ENCODE results near the gene TESPA1. TPM values are rescaled to one million over a fixed set of nuclear protein-coding genes. Genes with fewer than 3 reads are reported as not detected.

The TESPA1 gene
- total and polyA plus RNA-seq, 9 of the 15 experiments (the other 6 are each of a cell fraction or from before 2014, with no cell fraction given): 0.72 to 7.1 (median 2.4) TPM

DNA sequence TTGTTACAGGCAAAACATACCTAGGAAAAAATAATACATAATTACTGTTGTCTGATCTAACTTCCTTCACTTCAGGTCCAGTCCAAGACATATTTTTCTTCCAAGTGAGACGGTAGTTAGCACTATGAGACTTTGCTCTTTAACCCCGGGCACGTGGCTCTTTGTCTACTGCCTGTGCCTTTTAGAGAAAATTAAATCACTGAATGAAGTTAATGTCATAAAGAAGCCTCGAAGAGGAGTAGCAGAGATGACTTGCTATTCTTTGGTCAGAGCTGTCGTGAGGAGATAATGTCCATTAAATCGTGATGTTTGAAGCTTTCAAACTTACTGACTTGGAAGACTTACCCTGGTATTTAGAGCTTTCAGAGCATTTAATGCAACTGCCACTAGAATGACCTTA lies 8.7 kb downstream of the TESPA1 start (continued):
- TF ChIP-seq RNF219 (CRISPR knock-in tag; IDR thresholded peaks at IDR 0.05) (no peak), TARDBP (IDR thresholded peaks at IDR 0.05) (no peak), POLR2B (IDR thresholded peaks at IDR 0.05; ENCODE audit: low read depth, partially characterized antibody) (no peak), ZNF780A (CRISPR knock-in tag; IDR thresholded peaks at IDR 0.05) (no peak), GABPB1 (CRISPR knock-in tag; IDR thresholded peaks at IDR 0.05) (no peak), SRF (CRISPR knock-in tag; IDR thresholded peaks at IDR 0.05) (no peak), PPARD (CRISPR knock-in tag; IDR thresholded peaks at IDR 0.05) (no peak), ATF2 (CRISPR knock-in tag; IDR thresholded peaks at IDR 0.05) (no peak), ZFP91 (CRISPR knock-in tag; IDR thresholded peaks at IDR 0.05) (no peak), CXXC5 (CRISPR knock-in tag; IDR thresholded peaks at IDR 0.05) (no peak), MAFF (IDR thresholded peaks at IDR 0.05; ENCODE audit: low read length) (no peak), PYGO2 (tag; IDR thresholded peaks at IDR 0.05) (no peak), TFAP4 (CRISPR knock-in tag; IDR thresholded peaks at IDR 0.05; ENCODE audit: borderline replicate concordance) (no peak), BHLHE40 (IDR thresholded peaks at IDR 0.05; ENCODE audit: low read length) (peak; percentile 69; the same call in 1 of the 2 replicates), RBM34 (IDR thresholded peaks at IDR 0.05; ENCODE audit: borderline replicate concordance, insufficient read depth, low read length) (no peak)
- TF ChIP-seq, protein P1, sequence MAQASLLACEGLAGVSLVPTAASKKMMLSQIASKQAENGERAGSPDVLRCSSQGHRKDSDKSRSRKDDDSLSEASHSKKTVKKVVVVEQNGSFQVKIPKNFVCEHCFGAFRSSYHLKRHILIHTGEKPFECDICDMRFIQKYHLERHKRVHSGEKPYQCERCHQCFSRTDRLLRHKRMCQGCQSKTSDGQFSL (CRISPR knock-in tag; IDR thresholded peaks at IDR 0.05): no peak
- TF ChIP-seq, protein P1 (tag; IDR thresholded peaks at IDR 0.05): no peak
- TF ChIP-seq, protein P2, sequence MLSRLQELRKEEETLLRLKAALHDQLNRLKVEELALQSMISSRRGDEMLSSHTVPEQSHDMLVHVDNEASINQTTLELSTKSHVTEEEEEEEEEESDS (CRISPR knock-in tag; IDR thresholded peaks at IDR 0.05): no peak
- TF ChIP-seq, protein P3, sequence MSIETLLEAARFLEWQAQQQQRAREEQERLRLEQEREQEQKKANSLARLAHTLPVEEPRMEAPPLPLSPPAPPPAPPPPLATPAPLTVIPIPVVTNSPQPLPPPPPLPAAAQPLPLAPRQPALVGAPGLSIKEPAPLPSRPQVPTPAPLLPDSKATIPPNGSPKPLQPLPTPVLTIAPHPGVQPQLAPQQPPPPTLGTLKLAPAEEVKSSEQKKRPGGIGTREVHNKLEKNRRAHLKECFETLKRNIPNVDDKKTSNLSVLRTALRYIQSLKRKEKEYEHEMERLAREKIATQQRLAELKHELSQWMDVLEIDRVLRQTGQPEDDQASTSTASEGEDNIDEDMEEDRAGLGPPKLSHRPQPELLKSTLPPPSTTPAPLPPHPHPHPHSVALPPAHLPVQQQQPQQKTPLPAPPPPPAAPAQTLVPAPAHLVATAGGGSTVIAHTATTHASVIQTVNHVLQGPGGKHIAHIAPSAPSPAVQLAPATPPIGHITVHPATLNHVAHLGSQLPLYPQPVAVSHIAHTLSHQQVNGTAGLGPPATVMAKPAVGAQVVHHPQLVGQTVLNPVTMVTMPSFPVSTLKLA (conservative IDR thresholded peaks at IDR 0.05): no peak; a peak in 1 of 4 replicates
